ENCODE measurements around the gene ESRP2. TPM values are rescaled to one million over a fixed set of nuclear protein-coding genes. Genes with fewer than 3 reads are reported as not detected.

Gene ESRP2
- total RNA-seq, 1 donor from 2014 or later, result 5.4 TPM

DNA sequence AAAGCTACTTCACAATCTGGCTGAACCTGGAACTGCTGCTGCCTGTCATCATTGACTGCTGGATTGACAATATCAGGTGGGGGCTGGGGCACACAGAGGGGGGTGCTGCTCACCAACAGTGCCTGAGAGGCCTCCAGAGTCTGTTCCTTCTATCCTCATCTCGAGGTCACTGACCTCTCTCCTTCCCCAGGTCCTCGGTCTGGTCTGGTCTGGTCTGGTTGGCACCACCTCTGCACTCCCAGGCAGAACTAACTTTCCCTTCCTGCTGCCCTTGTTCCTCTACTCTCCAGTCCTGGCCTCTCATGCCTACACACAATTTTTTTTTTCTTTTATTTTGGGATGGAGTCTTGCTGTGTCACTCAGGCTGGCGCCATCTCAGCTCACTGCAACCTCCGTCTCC is 13.4 kb upstream of the ESRP2 start:
- H3K9me3 ChIP-seq (ENCODE audit: low read depth), result no peaks in the 10 kb centered on the region
- H3K27me3 ChIP-seq, result peaks cover 10% of the 10 kb centered on the region
- no peaks in the 10 kb centered on the region for H4K20me1 ChIP-seq (ENCODE audit: low read depth)
- H3K9me3 Mint-ChIP-seq, result no peaks in the 10 kb centered on the region
- no peak overlapping the region for H2AFZ ChIP-seq (replicated peaks)
- H3K4me1 ChIP-seq, result peaks cover 4% of the 10 kb centered on the region
- H3K4me1 Mint-ChIP-seq, result peaks cover 13% of the 10 kb centered on the region
- H3F3A ChIP-seq (ENCODE audit: low read depth), result no peaks in the 10 kb centered on the region
- DNase-seq (ENCODE audit: low spot score), result no peak
- H3K27ac ChIP-seq, result no peak overlapping the region
- no peak overlapping the region for H3K27ac Mint-ChIP-seq
- H3K36me3 Mint-ChIP-seq, result peaks cover 7% of the 10 kb centered on the region
- no peak overlapping the region for H3K4me3 ChIP-seq
- TF ChIP-seq EZH2phosphoT487 (IDR thresholded peaks at IDR 0.05), result no peak
- no peak for TF ChIP-seq EZH2 (IDR thresholded peaks at IDR 0.05)
- TF ChIP-seq, protein P1, sequence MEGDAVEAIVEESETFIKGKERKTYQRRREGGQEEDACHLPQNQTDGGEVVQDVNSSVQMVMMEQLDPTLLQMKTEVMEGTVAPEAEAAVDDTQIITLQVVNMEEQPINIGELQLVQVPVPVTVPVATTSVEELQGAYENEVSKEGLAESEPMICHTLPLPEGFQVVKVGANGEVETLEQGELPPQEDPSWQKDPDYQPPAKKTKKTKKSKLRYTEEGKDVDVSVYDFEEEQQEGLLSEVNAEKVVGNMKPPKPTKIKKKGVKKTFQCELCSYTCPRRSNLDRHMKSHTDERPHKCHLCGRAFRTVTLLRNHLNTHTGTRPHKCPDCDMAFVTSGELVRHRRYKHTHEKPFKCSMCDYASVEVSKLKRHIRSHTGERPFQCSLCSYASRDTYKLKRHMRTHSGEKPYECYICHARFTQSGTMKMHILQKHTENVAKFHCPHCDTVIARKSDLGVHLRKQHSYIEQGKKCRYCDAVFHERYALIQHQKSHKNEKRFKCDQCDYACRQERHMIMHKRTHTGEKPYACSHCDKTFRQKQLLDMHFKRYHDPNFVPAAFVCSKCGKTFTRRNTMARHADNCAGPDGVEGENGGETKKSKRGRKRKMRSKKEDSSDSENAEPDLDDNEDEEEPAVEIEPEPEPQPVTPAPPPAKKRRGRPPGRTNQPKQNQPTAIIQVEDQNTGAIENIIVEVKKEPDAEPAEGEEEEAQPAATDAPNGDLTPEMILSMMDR (IDR thresholded peaks at IDR 0.05), result no peak
- no peaks in the 10 kb centered on the region for H3K36me3 ChIP-seq
- peaks cover 15% of the 10 kb centered on the region for H3K27me3 Mint-ChIP-seq (ENCODE audit: insufficient read depth, low read depth)
- H3K9ac ChIP-seq, result no peak overlapping the region
- no peak overlapping the region for H3K4me2 ChIP-seq
- H3K4me3 Mint-ChIP-seq, result no peak overlapping the region
- no peaks in the 10 kb centered on the region for H3K79me2 ChIP-seq (ENCODE audit: low read depth)

DNA sequence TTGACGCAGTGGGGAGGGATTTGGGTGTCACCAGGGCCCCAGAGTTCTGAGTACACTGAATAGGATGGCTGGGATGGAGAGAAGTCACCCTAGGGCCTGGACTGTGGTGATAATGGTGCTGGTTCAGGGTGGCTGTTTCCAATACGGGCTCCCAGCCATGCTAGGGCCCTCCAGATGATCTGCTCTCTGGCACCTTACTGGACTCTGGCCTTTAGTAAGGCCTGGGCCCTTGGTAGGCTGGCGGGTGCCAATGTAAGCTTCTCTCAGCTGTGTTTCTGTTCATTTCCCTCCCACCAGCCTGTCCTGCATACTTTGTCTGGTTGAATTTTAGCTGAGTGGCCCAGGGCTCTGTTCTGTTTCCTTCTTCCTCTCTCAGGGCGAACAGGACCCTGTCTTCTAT is 12.0 kb upstream of the ESRP2 start:
- H3K27ac ChIP-seq, result no peak overlapping the region
- peaks cover 13% of the 10 kb centered on the region for H3K4me1 Mint-ChIP-seq
- H3F3A ChIP-seq (ENCODE audit: low read depth), result no peaks in the 10 kb centered on the region
- peaks cover 17% of the 10 kb centered on the region for H3K27me3 Mint-ChIP-seq (ENCODE audit: insufficient read depth, low read depth)
- no peak overlapping the region for H2AFZ ChIP-seq (replicated peaks)
- TF ChIP-seq EZH2 (IDR thresholded peaks at IDR 0.05) (no peak), EZH2phosphoT487 (IDR thresholded peaks at IDR 0.05) (no peak)
- TF ChIP-seq, protein P1 (IDR thresholded peaks at IDR 0.05), result no peak
- no peak overlapping the region for H3K4me2 ChIP-seq
- no peaks in the 10 kb centered on the region for H3K9me3 Mint-ChIP-seq
- no peaks in the 10 kb centered on the region for H3K9me3 ChIP-seq (ENCODE audit: low read depth)
- no peaks in the 10 kb centered on the region for H3K36me3 ChIP-seq
- H3K36me3 Mint-ChIP-seq, result peaks cover 7% of the 10 kb centered on the region
- peaks cover 4% of the 10 kb centered on the region for H3K4me1 ChIP-seq
- H3K4me3 ChIP-seq, result no peak overlapping the region
- H3K27ac Mint-ChIP-seq, result no peak overlapping the region
- peak overlapping the region; percentile 24 for H3K4me3 Mint-ChIP-seq
- H3K27me3 ChIP-seq, result peaks cover 19% of the 10 kb centered on the region
- no peaks in the 10 kb centered on the region for H3K79me2 ChIP-seq (ENCODE audit: low read depth)
- DNase-seq (ENCODE audit: low spot score), result no peak
- H3K9ac ChIP-seq, result no peak overlapping the region
- no peaks in the 10 kb centered on the region for H4K20me1 ChIP-seq (ENCODE audit: low read depth)

DNA sequence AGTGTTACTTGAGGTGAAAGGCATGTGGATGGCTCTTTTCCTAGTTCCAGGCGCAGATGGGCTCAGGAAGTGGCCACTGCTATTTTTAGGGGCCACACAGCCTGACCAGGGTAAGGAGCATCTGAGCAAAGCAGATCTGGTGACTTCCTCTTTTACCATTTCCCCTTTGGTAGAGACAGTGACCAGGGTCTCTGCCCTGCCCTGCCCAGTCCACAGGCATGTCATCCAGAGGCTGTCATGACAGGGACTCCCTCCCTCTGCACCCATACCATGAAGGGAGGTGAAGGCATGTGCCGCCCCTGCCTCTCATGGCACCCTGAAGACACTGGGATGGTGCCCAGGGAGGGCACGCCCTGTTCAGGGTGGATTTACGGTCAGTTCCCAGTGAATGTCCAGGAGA is 11.5 kb upstream of the ESRP2 start:
- peaks cover 13% of the 10 kb centered on the region for H3K4me1 Mint-ChIP-seq

More for the DNA sequence above, 11.5 kb upstream of the ESRP2 start:
- Histone ChIP-seq H3K27ac (no peak overlapping the region), H3F3A (ENCODE audit: low read depth) (no peaks in the 10 kb centered on the region), H3K4me2 (no peak overlapping the region), H4K20me1 (ENCODE audit: low read depth) (no peaks in the 10 kb centered on the region), H3K9ac (no peak overlapping the region), H3K4me1 (peaks cover 4% of the 10 kb centered on the region), H2AFZ (replicated peaks) (no peak overlapping the region), H3K9me3 (ENCODE audit: low read depth) (no peaks in the 10 kb centered on the region), H3K27me3 (peaks cover 19% of the 10 kb centered on the region), H3K36me3 (no peaks in the 10 kb centered on the region), H3K4me3 (no peak overlapping the region), H3K79me2 (ENCODE audit: low read depth) (no peaks in the 10 kb centered on the region)
- no peaks in the 10 kb centered on the region for H3K9me3 Mint-ChIP-seq
- peaks cover 7% of the 10 kb centered on the region for H3K36me3 Mint-ChIP-seq
- peak overlapping the region; percentile 42 for H3K27ac Mint-ChIP-seq
- H3K4me3 Mint-ChIP-seq, result peak overlapping the region; percentile 24
- TF ChIP-seq EZH2phosphoT487 (IDR thresholded peaks at IDR 0.05), result no peak
- no peak for TF ChIP-seq EZH2 (IDR thresholded peaks at IDR 0.05)
- TF ChIP-seq, protein P1 (IDR thresholded peaks at IDR 0.05), result no peak
- H3K27me3 Mint-ChIP-seq (ENCODE audit: insufficient read depth, low read depth), result peaks cover 16% of the 10 kb centered on the region
- no peak for DNase-seq (ENCODE audit: low spot score)
